HG02943 (cell line): Measurements from ENCODE around the gene SPRR1B.
"Not testable (repeated sequence)": the region's sequence is repeated elsewhere in the genome, so short reads cannot be mapped to it uniquely, and the experiment has no call there.

Experiments used
- ATAC-seq: cut with Tn5 transposase; IDR thresholded peaks from one replicate; pipeline ENCODE4 v1.9.1; 2021; ENCODE audit warnings: mild to moderate bottlenecking, low read depth, moderate library complexity; ENCODE audit not compliant: unreplicated experiment

The SPRR1B gene, protein sequence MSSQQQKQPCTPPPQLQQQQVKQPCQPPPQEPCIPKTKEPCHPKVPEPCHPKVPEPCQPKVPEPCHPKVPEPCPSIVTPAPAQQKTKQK

DNA sequence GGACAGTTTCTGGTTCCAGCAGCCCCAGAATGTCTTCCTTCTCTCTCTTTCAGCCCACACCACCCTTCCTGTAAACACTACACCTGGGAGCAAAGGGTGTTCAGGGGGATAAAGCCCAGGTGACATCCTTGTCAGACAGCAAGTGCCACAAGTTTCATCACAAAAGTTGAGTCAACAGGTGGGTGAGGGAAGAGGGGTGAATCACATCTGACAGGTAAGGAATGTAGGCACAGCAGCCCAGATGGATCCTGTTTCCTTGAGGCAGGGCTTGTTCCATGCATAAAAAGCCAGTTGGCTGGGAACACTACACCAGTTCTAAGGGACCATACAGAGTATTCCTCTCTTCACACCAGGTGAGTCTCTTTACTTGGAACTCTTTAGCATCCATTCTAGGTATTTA lies at the start of gene SPRR1B:
SPRR1B (plus strand) TSS at position 309 of the 400 bp plus-strand sequence. CDS start 1,143 bp downstream, outside the sequence.
- no peak for ATAC-seq

GRCh38 chr1:152982076-152982475 lies 48.9 kb upstream of the SPRR1B start:
- no peak for ATAC-seq

DNA sequence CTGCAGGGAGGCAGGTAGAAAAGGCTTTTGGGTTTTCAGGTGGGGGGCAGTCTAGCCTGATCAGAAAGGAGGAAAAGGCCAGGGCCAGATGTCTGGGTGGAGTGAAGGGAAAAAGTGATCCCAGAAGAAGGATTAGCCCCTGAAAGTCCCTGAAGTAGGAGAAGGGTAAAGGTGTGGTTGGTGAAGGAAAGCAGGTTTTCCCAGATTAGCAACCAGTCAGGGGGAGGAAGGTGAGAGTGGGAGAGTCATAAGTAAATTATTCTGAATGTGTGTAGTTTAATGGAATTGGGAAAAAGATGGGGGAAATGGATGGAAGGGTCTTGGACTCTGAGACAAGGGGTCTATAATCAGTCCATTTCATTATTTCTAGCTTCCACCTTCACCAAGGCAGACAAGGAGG lies 47.8 kb upstream of the SPRR1B start:
- ATAC-seq, result no peak

DNA sequence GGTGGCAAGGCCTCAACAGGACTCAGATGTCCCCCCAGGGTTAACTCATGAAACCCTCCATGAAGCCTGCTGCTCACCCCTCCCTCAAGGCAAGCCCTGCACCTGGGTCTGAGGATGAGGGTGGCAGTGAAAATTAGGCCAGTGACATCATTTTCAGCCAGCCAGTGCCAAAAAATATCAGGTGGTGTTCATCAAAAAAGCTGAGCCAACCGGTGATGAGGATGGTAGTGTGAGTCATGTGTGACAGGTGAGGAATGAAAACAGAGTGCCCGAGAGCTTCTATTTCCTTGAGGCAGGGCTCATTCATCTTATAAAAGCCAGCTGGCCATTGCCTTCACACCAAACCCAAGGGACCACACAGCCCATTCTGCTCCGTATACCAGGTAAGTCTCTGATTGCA lies 47.3 kb upstream of the SPRR1B start, which contains the start of gene SPRR1A:
SPRR1A (plus strand) TSS at position 339 of the 400 bp plus-strand sequence. CDS start 1,150 bp downstream, outside the sequence.
- no peak for ATAC-seq

GRCh38 chr1:152986578-152986977 lies 44.4 kb upstream of the SPRR1B start:
- ATAC-seq, result no peak

DNA sequence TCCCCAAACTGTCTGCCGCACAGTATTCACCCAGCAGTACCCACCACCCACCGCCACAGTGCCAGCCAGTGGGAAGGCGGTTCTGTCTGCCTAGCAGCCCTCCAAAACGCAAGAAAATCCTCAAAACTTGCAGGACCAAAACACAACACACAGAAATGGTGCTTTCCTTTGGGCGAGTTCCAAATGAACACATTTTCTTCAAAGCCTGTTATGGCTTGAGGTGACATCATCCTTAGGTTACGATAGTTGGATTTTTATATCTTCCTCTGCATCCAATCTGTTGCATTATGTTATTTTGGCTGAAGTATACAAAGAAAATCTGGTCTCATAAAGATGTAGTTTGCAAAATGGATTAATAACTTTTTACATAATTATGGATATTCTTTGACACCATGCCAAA lies 37.8 kb upstream of the SPRR1B start:
- ATAC-seq, result no peak

DNA sequence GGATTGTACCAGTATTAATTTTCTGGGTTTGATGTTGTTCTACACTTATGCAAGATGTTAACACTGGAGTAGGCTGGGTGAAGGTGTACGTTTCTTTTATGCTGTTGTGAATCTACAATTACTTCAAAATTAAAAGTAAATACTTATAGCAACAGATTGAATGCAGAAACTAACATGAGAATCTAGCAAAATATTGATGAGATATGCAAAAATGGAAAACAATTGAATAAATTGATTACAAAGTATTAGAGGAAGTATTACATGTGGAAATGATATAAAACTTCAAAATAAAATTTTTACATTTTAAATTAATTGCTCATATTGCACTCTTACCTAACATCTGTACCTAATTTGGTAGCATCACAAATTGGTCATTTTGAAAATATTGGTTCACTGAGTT lies 35.2 kb upstream of the SPRR1B start:
- no peak for ATAC-seq

GRCh38 chr1:152996633-152997400 lies 34.2 kb upstream of the SPRR1B start:
- no peak for ATAC-seq

GRCh38 chr1:152997901-152998300 lies 33.1 kb upstream of the SPRR1B start:
- ATAC-seq, result no peak

- ATAC-seq, result no peak
Measured at GRCh38 chr1:152998476-152998875, 32.5 kb upstream of the SPRR1B start.

GRCh38 chr1:152999818-153000217 lies 31.2 kb upstream of the SPRR1B start:
- ATAC-seq, result no peak

- ATAC-seq, result no peak
Measured at GRCh38 chr1:153000294-153000693, 30.7 kb upstream of the SPRR1B start.

DNA sequence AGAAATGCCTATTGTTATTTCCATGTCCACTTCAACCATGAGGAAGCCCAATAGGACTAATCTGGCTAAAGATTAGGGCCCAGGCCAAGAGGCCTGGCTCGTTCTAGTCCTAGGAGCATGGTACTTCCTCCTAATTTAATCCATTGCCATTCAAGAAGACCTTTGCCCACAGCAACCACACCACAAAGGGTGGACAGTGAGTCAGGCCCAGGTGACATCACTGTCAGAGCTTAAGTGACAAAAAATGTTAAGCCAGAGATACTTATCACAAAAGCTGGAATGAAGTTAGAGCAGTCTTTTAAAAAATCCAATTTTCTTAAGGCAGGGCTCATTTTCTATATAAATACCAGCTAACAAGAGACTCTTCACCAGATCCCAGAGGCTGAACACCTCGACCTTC lies 29.6 kb upstream of the SPRR1B start, which contains the start of gene SPRR3:
SPRR3 (plus strand) TSS at position 368 of the 400 bp plus-strand sequence. CDS start 1,272 bp downstream, outside the sequence.
- no peak for ATAC-seq

DNA sequence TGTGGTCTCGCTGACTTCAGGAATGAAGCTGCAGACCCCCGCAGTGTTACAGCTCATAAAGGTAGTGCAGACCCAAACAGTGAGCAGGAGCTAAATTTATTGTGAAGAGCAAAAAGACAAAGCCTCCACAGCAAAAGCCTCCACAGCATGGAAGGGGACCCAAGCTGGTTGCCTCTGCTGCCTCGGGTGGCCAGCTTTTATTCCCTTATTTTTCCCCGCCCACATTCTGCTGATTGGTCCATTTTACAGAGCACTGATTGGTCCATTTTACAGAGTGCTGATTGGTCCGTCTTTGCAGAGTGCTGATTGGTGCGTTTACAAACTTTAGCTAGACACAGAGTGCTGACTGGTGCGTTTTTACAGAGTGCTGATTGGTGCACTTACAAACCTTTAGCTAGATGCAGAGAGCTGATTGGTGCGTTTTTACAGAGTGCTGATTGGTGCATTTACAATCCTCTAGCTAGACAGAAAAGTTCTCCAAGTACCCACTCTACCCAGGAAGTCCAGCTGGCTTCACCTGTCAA lies 19.7 kb upstream of the SPRR1B start:
- ATAC-seq, result not testable (repeated sequence)

DNA sequence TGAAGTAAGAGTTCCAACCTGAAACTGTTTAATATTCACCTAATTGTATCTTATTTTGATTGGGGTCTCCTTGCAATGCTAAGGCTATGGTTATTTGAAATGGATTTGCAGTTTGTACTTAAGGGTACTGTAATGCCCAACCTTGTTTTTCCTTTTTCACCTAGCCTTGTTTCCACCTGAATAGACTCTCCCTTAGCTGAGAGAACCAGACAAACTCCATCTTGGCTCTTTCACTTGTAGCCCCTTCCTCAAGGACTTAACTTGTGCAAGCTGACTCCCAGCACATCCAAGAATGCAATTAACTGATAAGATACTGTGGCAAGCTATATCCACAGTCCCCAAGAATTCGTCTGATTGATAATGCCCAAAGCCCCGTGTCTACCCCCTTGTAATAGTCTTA lies 9.2 kb upstream of the SPRR1B start:
- not testable (repeated sequence) for ATAC-seq

- not testable (repeated sequence) for ATAC-seq
Measured at GRCh38 chr1:153022340-153022739, 8.7 kb upstream of the SPRR1B start.

GRCh38 chr1:153023109-153023508 lies 7.9 kb upstream of the SPRR1B start:
- ATAC-seq, result no peak

DNA sequence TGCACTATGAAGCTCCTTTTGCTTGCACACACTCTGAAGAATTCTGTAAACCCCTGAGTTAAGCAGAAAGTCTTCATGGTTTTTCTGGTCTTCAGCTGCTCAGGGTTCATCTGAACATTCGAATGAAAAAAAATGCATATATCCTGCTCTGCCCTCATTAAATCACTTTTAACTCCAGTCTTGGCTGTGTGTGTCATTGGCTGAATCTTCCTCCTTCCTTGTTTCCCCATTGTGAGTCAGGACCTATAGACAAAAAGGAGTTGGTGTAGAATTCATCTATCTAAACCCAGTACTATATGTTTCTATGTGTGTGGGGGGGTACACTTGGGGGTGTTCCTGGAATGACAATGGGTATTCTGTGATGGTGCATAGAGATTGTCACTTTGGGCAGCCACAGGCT lies 6.6 kb upstream of the SPRR1B start:
- ATAC-seq, result no peak

- ATAC-seq, result no peak
Measured at GRCh38 chr1:153025797-153026196, 5.2 kb upstream of the SPRR1B start.

GRCh38 chr1:153028766-153029165 lies 2.2 kb upstream of the SPRR1B start:
- ATAC-seq, result no peak

GRCh38 chr1:153032073-153032472 lies 1.1 kb downstream of the SPRR1B start:
- no peak for ATAC-seq
